Nephron (organoid): ENCODE data around the gene PHF19.
A peak's percentile ranks its signal among the peaks of the same experiment; 100 is the strongest.

Experiments
- H3K27ac Mint-ChIP-seq, 3 experiments: 2 replicates each; pipeline ENCODE4 v1.8.0; 2020; ENCODE audit warnings: mixed read lengths in 3 of 3, mild to moderate bottlenecking in 2 of 3, moderate library complexity in 1 of 3
- H3K27me3 Mint-ChIP-seq: 2 replicates; pipeline ENCODE4 v1.8.0; 2021; ENCODE audit warnings: low read depth, mild to moderate bottlenecking, moderate library complexity, mixed read lengths
- H3K36me3 Mint-ChIP-seq: 2 replicates; pipeline ENCODE4 v1.8.0; 2020; ENCODE audit warnings: low read depth, mixed read lengths
- H3K4me1 Mint-ChIP-seq: 2 replicates; pipeline ENCODE4 v1.8.0; 2020; ENCODE audit warnings: mixed read lengths
- H3K4me3 Mint-ChIP-seq, 3 experiments: 2 replicates each; pipeline ENCODE4 v1.8.0; 2020; ENCODE audit warnings: mild to moderate bottlenecking in 3 of 3, mixed read lengths in 3 of 3, moderate library complexity in 2 of 3
- H3K9me3 Mint-ChIP-seq: 2 replicates; pipeline ENCODE4 v1.8.0; 2020; ENCODE audit warnings: mixed read lengths
- TF ChIP-seq, protein P1 (sequence below), 3 experiments: fragments of 200-600 bp; sonication (generic); IDR thresholded peaks; one replicate each; pipeline ENCODE4 v1.5.0; 2021; ENCODE audit warnings: antibody characterized with exemption in 3 of 3; ENCODE audit not compliant: unreplicated experiment in 3 of 3

The PHF19 gene

DNA sequence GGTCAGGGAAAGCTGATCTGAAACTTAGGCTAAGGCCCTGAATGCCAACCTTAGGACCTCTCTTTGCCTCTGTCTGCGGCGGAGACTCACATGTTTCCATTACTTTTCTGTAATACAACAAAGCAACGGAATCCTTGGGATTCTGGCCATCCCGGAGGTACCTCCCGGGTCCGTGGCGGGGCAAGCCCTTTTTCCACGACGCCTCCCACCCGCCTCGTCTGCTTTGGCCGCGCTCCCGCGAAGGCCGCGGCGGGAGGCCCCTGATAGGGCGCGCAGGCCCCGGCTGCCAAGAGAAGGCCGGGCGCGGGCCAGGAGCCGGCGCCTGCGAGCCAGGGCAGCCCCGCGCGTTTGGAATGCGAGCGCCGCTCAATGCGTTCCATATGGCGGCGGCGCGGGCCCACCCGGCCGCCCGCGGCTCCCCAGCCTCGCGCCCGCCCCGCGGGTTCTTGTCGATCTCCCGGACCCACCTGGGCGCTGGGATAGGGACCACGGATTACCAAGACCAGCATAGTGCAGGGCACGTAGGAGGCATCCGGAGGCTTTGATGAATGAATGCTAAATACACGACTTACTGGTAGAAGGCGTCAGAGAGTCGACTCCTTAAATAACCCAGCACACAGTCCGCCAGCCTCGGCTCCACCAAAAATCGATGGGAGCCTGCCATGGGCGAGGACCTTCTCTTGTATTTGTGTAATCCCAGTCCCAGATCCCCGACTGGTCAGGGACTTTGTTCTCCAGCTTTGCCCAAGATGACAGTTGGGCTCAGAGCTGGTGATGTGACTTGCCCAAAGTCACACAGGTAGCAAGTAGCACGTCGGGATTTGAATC lies 17.5 kb upstream of the PHF19 start:
- TF ChIP-seq, protein P1, sequence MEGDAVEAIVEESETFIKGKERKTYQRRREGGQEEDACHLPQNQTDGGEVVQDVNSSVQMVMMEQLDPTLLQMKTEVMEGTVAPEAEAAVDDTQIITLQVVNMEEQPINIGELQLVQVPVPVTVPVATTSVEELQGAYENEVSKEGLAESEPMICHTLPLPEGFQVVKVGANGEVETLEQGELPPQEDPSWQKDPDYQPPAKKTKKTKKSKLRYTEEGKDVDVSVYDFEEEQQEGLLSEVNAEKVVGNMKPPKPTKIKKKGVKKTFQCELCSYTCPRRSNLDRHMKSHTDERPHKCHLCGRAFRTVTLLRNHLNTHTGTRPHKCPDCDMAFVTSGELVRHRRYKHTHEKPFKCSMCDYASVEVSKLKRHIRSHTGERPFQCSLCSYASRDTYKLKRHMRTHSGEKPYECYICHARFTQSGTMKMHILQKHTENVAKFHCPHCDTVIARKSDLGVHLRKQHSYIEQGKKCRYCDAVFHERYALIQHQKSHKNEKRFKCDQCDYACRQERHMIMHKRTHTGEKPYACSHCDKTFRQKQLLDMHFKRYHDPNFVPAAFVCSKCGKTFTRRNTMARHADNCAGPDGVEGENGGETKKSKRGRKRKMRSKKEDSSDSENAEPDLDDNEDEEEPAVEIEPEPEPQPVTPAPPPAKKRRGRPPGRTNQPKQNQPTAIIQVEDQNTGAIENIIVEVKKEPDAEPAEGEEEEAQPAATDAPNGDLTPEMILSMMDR (IDR thresholded peaks at IDR 0.05; ENCODE audit: unreplicated experiment in 3 of 3) = no peak
- Mint-ChIP-seq H3K27me3 (peaks cover 2% of the 10 kb centered on the region), H3K9me3 (no peaks in the 10 kb centered on the region), H3K27ac (no peak overlapping the region), H3K4me1 (peaks cover 26% of the 10 kb centered on the region), H3K36me3 (no peaks in the 10 kb centered on the region), H3K4me3 (no peak overlapping the region)

- H3K4me1 Mint-ChIP-seq = peaks cover 26% of the 10 kb centered on the region
- H3K36me3 Mint-ChIP-seq = no peaks in the 10 kb centered on the region
- peaks cover 4% of the 10 kb centered on the region for H3K27me3 Mint-ChIP-seq
- H3K4me3 Mint-ChIP-seq = no peak overlapping the region
- peak overlapping the region in 2 of 3 experiments; percentile 23 to 38 for H3K27ac Mint-ChIP-seq
- TF ChIP-seq, protein P1 (IDR thresholded peaks at IDR 0.05; ENCODE audit: unreplicated experiment in 3 of 3) = no peak
- H3K9me3 Mint-ChIP-seq = no peaks in the 10 kb centered on the region
Observed at GRCh38 chr9:120893611-120894307, 16.8 kb upstream of the PHF19 start.

DNA sequence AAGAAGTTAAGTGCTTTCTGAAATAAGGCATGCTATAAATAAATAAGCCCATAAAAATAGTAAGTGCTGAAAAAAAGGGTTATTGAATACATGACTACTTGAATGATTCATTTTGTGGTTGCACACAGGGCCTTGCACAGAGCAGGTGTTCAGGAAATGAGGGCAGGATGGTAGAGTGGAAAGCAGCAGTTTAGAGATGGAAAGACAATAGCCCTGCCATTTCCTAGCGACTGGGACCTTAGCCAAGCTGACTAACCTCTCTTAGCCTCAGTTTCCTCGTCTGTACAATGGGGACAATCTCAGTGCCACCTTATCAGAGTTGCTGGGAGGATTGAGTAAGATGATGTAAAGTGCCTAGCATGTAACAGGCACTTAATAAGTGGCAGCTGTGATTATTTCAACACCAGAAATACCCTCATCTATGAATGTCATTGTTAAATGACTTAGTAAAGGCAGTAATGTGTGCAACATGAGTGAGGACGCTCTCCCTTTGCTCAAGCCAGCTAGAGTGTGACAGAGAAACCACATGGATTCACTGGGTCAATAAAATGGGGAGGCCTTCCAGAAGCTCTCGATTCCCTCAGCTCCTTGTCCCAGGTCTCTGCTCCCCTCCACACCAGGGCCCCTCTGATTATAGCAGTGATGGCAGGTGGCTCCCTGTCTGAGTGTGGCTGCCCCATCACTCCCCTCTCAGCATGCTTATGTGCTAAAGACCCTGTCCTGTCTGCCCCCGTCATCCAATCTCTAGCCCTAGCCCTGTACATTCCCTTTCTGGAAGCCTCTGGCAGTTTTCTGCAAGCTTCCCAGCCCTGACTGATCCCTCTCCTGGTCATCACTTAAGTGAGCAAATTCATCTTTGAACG lies 16.0 kb upstream of the PHF19 start:
- H3K9me3 Mint-ChIP-seq = no peaks in the 10 kb centered on the region
- H3K27me3 Mint-ChIP-seq = peaks cover 4% of the 10 kb centered on the region
- TF ChIP-seq, protein P1 (IDR thresholded peaks at IDR 0.05; ENCODE audit: unreplicated experiment in 3 of 3) = no peak
- H3K27ac Mint-ChIP-seq = peak overlapping the region in 2 of 3 experiments; percentile 23 to 38
- no peak overlapping the region for H3K4me3 Mint-ChIP-seq
- H3K36me3 Mint-ChIP-seq = no peaks in the 10 kb centered on the region
- peaks cover 26% of the 10 kb centered on the region for H3K4me1 Mint-ChIP-seq

- Mint-ChIP-seq H3K4me1 (peaks cover 25% of the 10 kb centered on the region), H3K27me3 (peaks cover 4% of the 10 kb centered on the region), H3K27ac (peak overlapping the region in 2 of 3 experiments; percentile 3 to 23), H3K4me3 (no peak overlapping the region), H3K9me3 (no peaks in the 10 kb centered on the region), H3K36me3 (no peaks in the 10 kb centered on the region)
- TF ChIP-seq, protein P1 (IDR thresholded peaks at IDR 0.05; ENCODE audit: unreplicated experiment in 3 of 3) = no peak
Observed at GRCh38 chr9:120891884-120892747, 15.1 kb upstream of the PHF19 start.

GRCh38 chr9:120891245-120891883 lies 14.4 kb upstream of the PHF19 start:
- Mint-ChIP-seq H3K27ac (peak overlapping the region in 1 of 3 experiments; percentile 23), H3K9me3 (no peaks in the 10 kb centered on the region), H3K4me3 (no peak overlapping the region), H3K36me3 (no peaks in the 10 kb centered on the region), H3K4me1 (peaks cover 20% of the 10 kb centered on the region), H3K27me3 (peaks cover 4% of the 10 kb centered on the region)
- TF ChIP-seq, protein P1 (IDR thresholded peaks at IDR 0.05; ENCODE audit: unreplicated experiment in 3 of 3) = no peak
